ENCODE data around the gene ADGRL2. TPM values are rescaled to one million over a fixed set of nuclear protein-coding genes. Genes with fewer than 3 reads are reported as not detected.

Gene ADGRL2
- total RNA-seq, 1 experiment from 2014 or later: 0.20 TPM

GRCh38 chr1:81950591-81951244, 150.0 kb downstream of the ADGRL2 start:
- ATAC-seq (no peak), DNase-seq (ENCODE audit: low read depth, low spot score) (no peak)
- ChIA-PET POLR2A (no interaction called here), RAD21 (ENCODE audit: low non-redundant PET in 1 of 2, low total read pairs in 2 of 2, uncharacterized antibody in 2 of 2, unreplicated experiment in 2 of 2) (no interaction called here), CTCF (no interaction called here)
- H3K9ac ChIP-seq (ENCODE audit: low read length): no peak overlapping the region
- no peaks in the 10 kb centered on the region for H3K79me2 ChIP-seq (ENCODE audit: insufficient read depth, low read length)
- H3K36me3 ChIP-seq (ENCODE audit: control insufficient read depth in 1 of 2, insufficient read depth in 2 of 2, low read length in 2 of 2): no peaks in the 10 kb centered on the region
- no peak for TF ChIP-seq EZH2phosphoT487 (IDR thresholded peaks at IDR 0.05; ENCODE audit: borderline replicate concordance)
- TF ChIP-seq, protein P1, sequence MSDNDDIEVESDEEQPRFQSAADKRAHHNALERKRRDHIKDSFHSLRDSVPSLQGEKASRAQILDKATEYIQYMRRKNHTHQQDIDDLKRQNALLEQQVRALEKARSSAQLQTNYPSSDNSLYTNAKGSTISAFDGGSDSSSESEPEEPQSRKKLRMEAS (IDR thresholded peaks at IDR 0.05): no peak
- no peak for TF ChIP-seq SRF (IDR thresholded peaks at IDR 0.05; ENCODE audit: low read depth)
- no peak for TF ChIP-seq SP1 (IDR thresholded peaks at IDR 0.05; ENCODE audit: low read depth)
- TF ChIP-seq EGR1 (IDR thresholded peaks at IDR 0.05; ENCODE audit: low read depth): no peak
- TF ChIP-seq ZFX (IDR thresholded peaks at IDR 0.05): no peak
- TF ChIP-seq TCF7L2 (IDR thresholded peaks at IDR 0.05; ENCODE audit: borderline replicate concordance, extremely low read depth, insufficient read depth, insufficient read length): no peak
- no peak for TF ChIP-seq JUND (IDR thresholded peaks at IDR 0.05)
- TF ChIP-seq FOSL1 (IDR thresholded peaks at IDR 0.05; ENCODE audit: low read depth): no peak
- H3K27me3 ChIP-seq (ENCODE audit: insufficient read depth, low read length): peaks cover 7% of the 10 kb centered on the region; the same call in 1 of the 2 replicates
- H3K4me2 ChIP-seq (ENCODE audit: low read length): no peak overlapping the region
- H3K4me1 ChIP-seq (ENCODE audit: control insufficient read depth in 1 of 2, insufficient read depth in 2 of 2, low read length in 2 of 2): no peaks in the 10 kb centered on the region
- H3K9me2 ChIP-seq (ENCODE audit: insufficient read depth): no peaks in the 10 kb centered on the region
- no peak overlapping the region for H3K27ac ChIP-seq (ENCODE audit: low read depth, low read length)
- BruUV-seq (replicated peaks): no TSS peak
- H3K9me3 ChIP-seq (ENCODE audit: control insufficient read depth in 1 of 2, insufficient read depth in 1 of 2, low read depth in 1 of 2, low read length in 2 of 2): no peaks in the 10 kb centered on the region; a peak in 1 of 4 replicates
- H3K4me3 ChIP-seq (replicated peaks in 1 of 2; ENCODE audit: low read depth in 1 of 2, low read length in 2 of 2): no peak overlapping the region
- H4K20me1 ChIP-seq (ENCODE audit: insufficient read depth): no peaks in the 10 kb centered on the region
- intact Hi-C loops (cut with micrococcal nuclease): no loop called here
- no peak overlapping the region for H2AFZ ChIP-seq (ENCODE audit: low read depth, low read length, poor library complexity, severe bottlenecking)

GRCh38 chr1:81954534-81955020, 153.8 kb downstream of the ADGRL2 start:
- Histone ChIP-seq H3K27ac (ENCODE audit: low read depth, low read length) (no peak overlapping the region), H3K9me3 (ENCODE audit: control insufficient read depth in 1 of 2, insufficient read depth in 1 of 2, low read depth in 1 of 2, low read length in 2 of 2) (no peaks in the 10 kb centered on the region; a peak in 1 of 4 replicates), H3K4me2 (ENCODE audit: low read length) (no peak overlapping the region), H2AFZ (ENCODE audit: low read depth, low read length, poor library complexity, severe bottlenecking) (no peak overlapping the region), H3K27me3 (ENCODE audit: insufficient read depth, low read length) (peaks cover 7% of the 10 kb centered on the region; the same call in 1 of the 2 replicates), H3K79me2 (ENCODE audit: insufficient read depth, low read length) (no peaks in the 10 kb centered on the region), H3K9ac (ENCODE audit: low read length) (no peak overlapping the region), H3K36me3 (ENCODE audit: control insufficient read depth in 1 of 2, insufficient read depth in 2 of 2, low read length in 2 of 2) (no peaks in the 10 kb centered on the region), H3K4me3 (replicated peaks in 1 of 2; ENCODE audit: low read depth in 1 of 2, low read length in 2 of 2) (no peak overlapping the region), H3K4me1 (ENCODE audit: control insufficient read depth in 1 of 2, insufficient read depth in 2 of 2, low read length in 2 of 2) (no peaks in the 10 kb centered on the region), H3K9me2 (ENCODE audit: insufficient read depth) (no peaks in the 10 kb centered on the region), H4K20me1 (ENCODE audit: insufficient read depth) (no peaks in the 10 kb centered on the region)
- no peak for DNase-seq (ENCODE audit: low read depth, low spot score)
- CTCF ChIA-PET: no interaction called here
- TF ChIP-seq ATF3 (IDR thresholded peaks at IDR 0.05) (no peak), FOSL1 (IDR thresholded peaks at IDR 0.05; ENCODE audit: low read depth) (no peak)
- ATAC-seq: no peak
- no TSS peak for BruUV-seq (replicated peaks)
- POLR2A ChIA-PET: no interaction called here
- intact Hi-C loops (cut with micrococcal nuclease): no loop called here
- RAD21 ChIA-PET (ENCODE audit: low non-redundant PET in 1 of 2, low total read pairs in 2 of 2, uncharacterized antibody in 2 of 2, unreplicated experiment in 2 of 2): no interaction called here
